ENCODE data around the gene OR10W1. TPM values are rescaled to one million over a fixed set of nuclear protein-coding genes. Genes with fewer than 3 reads are reported as not detected.

The OR10W1 gene
- total RNA-seq, 4 donors from 2014 or later = not detected

GRCh38 chr11:58285483-58286040 is 17.5 kb upstream of the OR10W1 start:
- H3K9me3 ChIP-seq = no peaks in the 10 kb centered on the region
- H3K4me3 ChIP-seq = no peak overlapping the region
- intact Hi-C loops (cut with DNase I; ENCODE audit: low total_unique reads) = no loop called here
- H3K27ac ChIP-seq = no peak overlapping the region
- DNase-seq = no peak
- no peaks in the 10 kb centered on the region for H3K36me3 ChIP-seq
- no peaks in the 10 kb centered on the region for H3K27me3 ChIP-seq
- TF ChIP-seq CTCF (IDR thresholded peaks at IDR 0.05) (no peak), POLR2A (IDR thresholded peaks at IDR 0.05) (no peak)
- H3K4me1 ChIP-seq = no peaks in the 10 kb centered on the region

GRCh38 chr11:58276151-58276550 is 8.1 kb upstream of the OR10W1 start:
- intact Hi-C loops (cut with DNase I; ENCODE audit: low total_unique reads) = no loop called here
- H3K27ac ChIP-seq = no peak overlapping the region
- TF ChIP-seq POLR2A (IDR thresholded peaks at IDR 0.05) = no peak
- no peak for TF ChIP-seq CTCF (IDR thresholded peaks at IDR 0.05)

GRCh38 chr11:58275002-58275401 is 6.9 kb upstream of the OR10W1 start:
- Histone ChIP-seq H3K36me3 (no peaks in the 10 kb centered on the region), H3K9me3 (no peaks in the 10 kb centered on the region), H3K27me3 (no peaks in the 10 kb centered on the region), H3K4me3 (no peak overlapping the region), H3K27ac (no peak overlapping the region), H3K4me1 (no peaks in the 10 kb centered on the region)
- DNase-seq = no peak
- TF ChIP-seq CTCF (IDR thresholded peaks at IDR 0.05) = no peak
- TF ChIP-seq POLR2A (IDR thresholded peaks at IDR 0.05) = no peak
- intact Hi-C loops (cut with DNase I; ENCODE audit: low total_unique reads) = no loop called here

More at GRCh38 chr11:58276151-58276550, 8.1 kb upstream of the OR10W1 start:
- DNase-seq = no peak
- no peak overlapping the region for H3K4me3 ChIP-seq
- H3K9me3 ChIP-seq = no peaks in the 10 kb centered on the region
- H3K4me1 ChIP-seq = no peaks in the 10 kb centered on the region
- H3K36me3 ChIP-seq = no peaks in the 10 kb centered on the region
- H3K27me3 ChIP-seq = no peaks in the 10 kb centered on the region

- no peaks in the 10 kb centered on the region for H3K4me1 ChIP-seq
- no peak overlapping the region for H3K27ac ChIP-seq
- H3K36me3 ChIP-seq = no peaks in the 10 kb centered on the region
- DNase-seq = no peak
- no peaks in the 10 kb centered on the region for H3K27me3 ChIP-seq
- H3K4me3 ChIP-seq = no peak overlapping the region
- intact Hi-C loops (cut with DNase I; ENCODE audit: low total_unique reads) = no loop called here
- H3K9me3 ChIP-seq = peaks cover 0 to under 1% of the 10 kb centered on the region in 2 donors
- no peak for TF ChIP-seq POLR2A (IDR thresholded peaks at IDR 0.05)
- TF ChIP-seq CTCF (IDR thresholded peaks at IDR 0.05) = no peak
Measured at GRCh38 chr11:58259983-58260382, 8.1 kb downstream of the OR10W1 start.

- peaks cover 0 to 10% of the 10 kb centered on the region in 2 donors for H3K9me3 ChIP-seq
- intact Hi-C loops (cut with DNase I; ENCODE audit: low total_unique reads) = no loop called here
- TF ChIP-seq CTCF (IDR thresholded peaks at IDR 0.05) (no peak), POLR2A (IDR thresholded peaks at IDR 0.05) (no peak)
- H3K27ac ChIP-seq = no peak overlapping the region
- H3K4me3 ChIP-seq = no peak overlapping the region
- H3K4me1 ChIP-seq = no peaks in the 10 kb centered on the region
- no peaks in the 10 kb centered on the region for H3K27me3 ChIP-seq
- H3K36me3 ChIP-seq = no peaks in the 10 kb centered on the region
- DNase-seq = no peak
Measured at GRCh38 chr11:58254936-58255335, 13.1 kb downstream of the OR10W1 start.
